ENCODE data around the gene RNF225. TPM values are rescaled to one million over a fixed set of nuclear protein-coding genes. Genes with fewer than 3 reads are reported as not detected.

Gene RNF225
- total and polyA plus RNA-seq, 2 of the 13 experiments (the other 11 are each of a cell fraction or from before 2014, with no cell fraction given) = not detected

DNA sequence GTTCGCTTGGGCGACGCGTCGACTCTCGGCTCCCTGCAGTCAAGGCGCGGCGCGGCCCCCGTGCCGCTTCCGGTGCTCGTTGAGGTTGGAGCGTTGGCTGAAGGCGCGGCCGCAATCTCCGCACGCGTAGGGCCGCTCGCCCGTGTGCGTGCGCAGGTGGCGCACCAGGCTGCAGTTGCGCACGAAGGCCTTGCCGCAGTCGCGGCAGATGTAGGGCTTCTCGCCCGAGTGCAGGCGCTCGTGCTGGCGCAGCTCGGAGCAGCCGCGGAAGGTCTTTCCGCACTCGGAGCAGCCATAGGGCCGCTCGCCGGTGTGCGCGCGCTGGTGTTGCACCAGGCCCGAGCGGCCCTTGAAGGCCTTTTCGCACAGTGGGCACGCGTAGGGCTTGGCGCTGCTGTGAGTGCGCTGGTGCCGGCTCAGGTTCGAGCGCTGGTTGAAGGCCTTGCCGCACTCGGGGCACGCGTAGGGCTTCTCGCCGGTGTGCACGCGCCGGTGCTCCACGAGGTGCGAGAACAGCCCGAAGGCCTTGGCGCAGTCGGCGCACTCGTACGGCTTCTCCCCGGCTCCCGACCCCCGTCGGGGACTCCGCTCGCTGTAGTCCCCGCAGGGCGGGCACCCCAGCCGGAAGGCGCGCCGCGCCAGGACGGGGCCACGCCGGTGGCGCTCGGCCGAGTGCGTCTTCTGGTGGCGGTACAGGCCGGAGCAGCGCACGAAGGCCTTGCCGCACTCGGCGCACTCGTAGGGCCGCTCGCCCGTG is 27.6 kb upstream of the RNF225 start:
- no peaks in the 10 kb centered on the region for H3K27me3 ChIP-seq (ENCODE audit: control insufficient read depth in 1 of 2, insufficient read depth in 2 of 2, low read length in 2 of 2)
- no peak overlapping the region for H3K4me3 ChIP-seq (replicated peaks in 1 of 3; ENCODE audit: insufficient read depth in 1 of 3, low read depth in 2 of 3, low read length in 3 of 3)
- FAIRE-seq (no peak), ATAC-seq (no peak), DNase-seq (ENCODE audit: low spot score) (no peak)
- 98% methylated on average over 50 of the region's 106 CpGs for WGBS (ENCODE audit: low lambda C conversion rate)
- H3K9me3 ChIP-seq (ENCODE audit: low read length) = no peaks in the 10 kb centered on the region
- intact Hi-C loops (cut with micrococcal nuclease; ENCODE audit: unreplicated experiment) = no loop called here
- no peak overlapping the region for H3K27ac ChIP-seq (ENCODE audit: extremely low read length, insufficient read depth, low read length)
- no peaks in the 10 kb centered on the region for H4K20me1 ChIP-seq (ENCODE audit: insufficient read depth, low read length)
- H3K36me3 ChIP-seq (replicated peaks in 1 of 2; ENCODE audit: control insufficient read depth in 1 of 2, insufficient read depth in 2 of 2, low read length in 2 of 2) = no peaks in the 10 kb centered on the region
- in situ Hi-C loops (cut with HindIII; ENCODE audit: extremely low pct_ligation_motif_present, low pct_unique_long_range_greater_than_20kb) = no loop called here
- peaks cover 9% of the 10 kb centered on the region for H3K4me1 ChIP-seq (ENCODE audit: insufficient read depth, low read length)
- no TSS peak for BruUV-seq (replicated peaks)
- no peak overlapping the region for H2AFZ ChIP-seq (ENCODE audit: low read length)
- H3K9ac ChIP-seq (ENCODE audit: insufficient read depth, low read depth, low read length) = no peak overlapping the region
- ChIA-PET CTCF (ENCODE audit: low intra/inter-chr PET ratio, low total read pairs) (no interaction called here), POLR2A (no interaction called here)
- TF ChIP-seq ZXDC (CRISPR knock-in tag; IDR thresholded peaks at IDR 0.05) (no peak), ONECUT2 (CRISPR knock-in tag; IDR thresholded peaks at IDR 0.05) (no peak), ZBTB7A (CRISPR knock-in tag; IDR thresholded peaks at IDR 0.05) (no peak), ZNF850 (CRISPR knock-in tag; conservative IDR thresholded peaks at IDR 0.05) (no peak), ZBTB42 (CRISPR knock-in tag; IDR thresholded peaks at IDR 0.05) (no peak), TBX3 (IDR thresholded peaks at IDR 0.05; ENCODE audit: borderline replicate concordance) (no peak), ZNF264 (CRISPR knock-in tag; IDR thresholded peaks at IDR 0.05) (no peak), CBFB (CRISPR knock-in tag; IDR thresholded peaks at IDR 0.05) (no peak), RORA (CRISPR knock-in tag; IDR thresholded peaks at IDR 0.05) (no peak), ZNF7 (CRISPR knock-in tag; IDR thresholded peaks at IDR 0.05) (no peak), ATF7 (IDR thresholded peaks at IDR 0.05) (no peak), ATF7 (CRISPR knock-in tag; IDR thresholded peaks at IDR 0.05) (no peak), RNF2 (conservative IDR thresholded peaks at IDR 0.05; ENCODE audit: low read depth) (no peak), ZNF777 (CRISPR knock-in tag; IDR thresholded peaks at IDR 0.05) (no peak), MIER2 (CRISPR knock-in tag; IDR thresholded peaks at IDR 0.05) (no peak), IKZF1 (IDR thresholded peaks at IDR 0.05) (no peak)
- TF ChIP-seq, protein P1, sequence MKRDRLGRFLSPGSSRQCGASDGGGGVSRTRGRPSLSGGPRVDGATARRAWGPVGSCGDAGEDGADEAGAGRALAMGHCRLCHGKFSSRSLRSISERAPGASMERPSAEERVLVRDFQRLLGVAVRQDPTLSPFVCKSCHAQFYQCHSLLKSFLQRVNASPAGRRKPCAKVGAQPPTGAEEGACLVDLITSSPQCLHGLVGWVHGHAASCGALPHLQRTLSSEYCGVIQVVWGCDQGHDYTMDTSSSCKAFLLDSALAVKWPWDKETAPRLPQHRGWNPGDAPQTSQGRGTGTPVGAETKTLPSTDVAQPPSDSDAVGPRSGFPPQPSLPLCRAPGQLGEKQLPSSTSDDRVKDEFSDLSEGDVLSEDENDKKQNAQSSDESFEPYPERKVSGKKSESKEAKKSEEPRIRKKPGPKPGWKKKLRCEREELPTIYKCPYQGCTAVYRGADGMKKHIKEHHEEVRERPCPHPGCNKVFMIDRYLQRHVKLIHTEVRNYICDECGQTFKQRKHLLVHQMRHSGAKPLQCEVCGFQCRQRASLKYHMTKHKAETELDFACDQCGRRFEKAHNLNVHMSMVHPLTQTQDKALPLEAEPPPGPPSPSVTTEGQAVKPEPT (CRISPR knock-in tag; IDR thresholded peaks at IDR 0.05; ENCODE audit: low read depth) = no peak
- H3K4me2 ChIP-seq (ENCODE audit: low read depth, low read length) = no peak overlapping the region
- H3K79me2 ChIP-seq (ENCODE audit: insufficient read depth, low read length) = no peaks in the 10 kb centered on the region
